ENCODE data around the gene PRR35. TPM values are rescaled to one million over a fixed set of nuclear protein-coding genes. Genes with fewer than 3 reads are reported as not detected.

Gene PRR35
- total and polyA plus RNA-seq, 7 donors, result not detected

DNA sequence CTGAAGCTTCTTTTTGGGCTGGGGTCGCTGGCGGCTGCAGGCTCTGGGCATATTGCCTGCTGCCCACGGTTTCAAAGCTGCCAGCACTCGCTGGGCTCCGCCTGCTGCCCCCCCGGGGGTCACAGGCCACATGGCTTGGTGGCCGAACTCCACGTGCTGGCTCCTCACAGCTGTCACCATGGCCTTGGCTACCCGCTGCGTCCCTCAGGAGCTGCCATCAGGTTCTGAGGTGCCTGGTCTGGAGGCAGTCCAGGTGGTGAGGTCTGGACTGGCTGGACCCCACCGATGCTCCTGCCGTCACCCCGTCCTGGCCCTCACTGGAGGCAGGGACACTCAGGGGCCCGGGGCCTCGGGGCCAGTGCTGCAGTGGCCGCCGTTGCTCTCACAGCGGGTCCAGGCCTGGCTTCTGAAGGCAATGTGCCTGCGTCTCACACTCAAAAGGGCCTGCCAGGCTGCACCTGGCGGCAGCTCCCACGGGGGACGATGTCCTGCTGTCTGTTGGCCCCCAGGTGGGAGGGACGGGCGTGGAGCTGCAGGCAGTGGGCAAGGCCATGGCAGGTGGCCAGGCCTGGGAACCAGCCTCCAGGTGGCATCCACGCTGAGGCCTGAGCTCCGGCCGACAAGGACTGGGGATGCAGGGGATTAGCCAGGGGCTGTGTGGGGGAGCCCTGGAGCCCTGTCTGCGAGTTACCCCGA is 19.4 kb upstream of the PRR35 start:
- TF ChIP-seq POLR2A (IDR thresholded peaks at IDR 0.05) (no peak), EP300 (IDR thresholded peaks at IDR 0.05) (no peak), POLR2AphosphoS5 (IDR thresholded peaks at IDR 0.05) (no peak)
- TF ChIP-seq, protein P1, sequence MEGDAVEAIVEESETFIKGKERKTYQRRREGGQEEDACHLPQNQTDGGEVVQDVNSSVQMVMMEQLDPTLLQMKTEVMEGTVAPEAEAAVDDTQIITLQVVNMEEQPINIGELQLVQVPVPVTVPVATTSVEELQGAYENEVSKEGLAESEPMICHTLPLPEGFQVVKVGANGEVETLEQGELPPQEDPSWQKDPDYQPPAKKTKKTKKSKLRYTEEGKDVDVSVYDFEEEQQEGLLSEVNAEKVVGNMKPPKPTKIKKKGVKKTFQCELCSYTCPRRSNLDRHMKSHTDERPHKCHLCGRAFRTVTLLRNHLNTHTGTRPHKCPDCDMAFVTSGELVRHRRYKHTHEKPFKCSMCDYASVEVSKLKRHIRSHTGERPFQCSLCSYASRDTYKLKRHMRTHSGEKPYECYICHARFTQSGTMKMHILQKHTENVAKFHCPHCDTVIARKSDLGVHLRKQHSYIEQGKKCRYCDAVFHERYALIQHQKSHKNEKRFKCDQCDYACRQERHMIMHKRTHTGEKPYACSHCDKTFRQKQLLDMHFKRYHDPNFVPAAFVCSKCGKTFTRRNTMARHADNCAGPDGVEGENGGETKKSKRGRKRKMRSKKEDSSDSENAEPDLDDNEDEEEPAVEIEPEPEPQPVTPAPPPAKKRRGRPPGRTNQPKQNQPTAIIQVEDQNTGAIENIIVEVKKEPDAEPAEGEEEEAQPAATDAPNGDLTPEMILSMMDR (IDR thresholded peaks at IDR 0.05), result no peak
- 88 to 89% methylated on average over 29 of the region's 29 CpGs for WGBS, 2 donors
- no peaks in the 10 kb centered on the region for H3K9me3 ChIP-seq
- H3K27me3 ChIP-seq, result no peaks in the 10 kb centered on the region
- intact Hi-C loops (cut with DNase I), result no loop called here
- H3K36me3 ChIP-seq, result peaks cover 0 to 23% (median 2%) of the 10 kb centered on the region in 4 donors
- DNase-seq, result no peak
- no peak overlapping the region for H3K27ac ChIP-seq
- H3K4me1 ChIP-seq, result no peaks in the 10 kb centered on the region
- H3K4me3 ChIP-seq, result no peak overlapping the region

DNA sequence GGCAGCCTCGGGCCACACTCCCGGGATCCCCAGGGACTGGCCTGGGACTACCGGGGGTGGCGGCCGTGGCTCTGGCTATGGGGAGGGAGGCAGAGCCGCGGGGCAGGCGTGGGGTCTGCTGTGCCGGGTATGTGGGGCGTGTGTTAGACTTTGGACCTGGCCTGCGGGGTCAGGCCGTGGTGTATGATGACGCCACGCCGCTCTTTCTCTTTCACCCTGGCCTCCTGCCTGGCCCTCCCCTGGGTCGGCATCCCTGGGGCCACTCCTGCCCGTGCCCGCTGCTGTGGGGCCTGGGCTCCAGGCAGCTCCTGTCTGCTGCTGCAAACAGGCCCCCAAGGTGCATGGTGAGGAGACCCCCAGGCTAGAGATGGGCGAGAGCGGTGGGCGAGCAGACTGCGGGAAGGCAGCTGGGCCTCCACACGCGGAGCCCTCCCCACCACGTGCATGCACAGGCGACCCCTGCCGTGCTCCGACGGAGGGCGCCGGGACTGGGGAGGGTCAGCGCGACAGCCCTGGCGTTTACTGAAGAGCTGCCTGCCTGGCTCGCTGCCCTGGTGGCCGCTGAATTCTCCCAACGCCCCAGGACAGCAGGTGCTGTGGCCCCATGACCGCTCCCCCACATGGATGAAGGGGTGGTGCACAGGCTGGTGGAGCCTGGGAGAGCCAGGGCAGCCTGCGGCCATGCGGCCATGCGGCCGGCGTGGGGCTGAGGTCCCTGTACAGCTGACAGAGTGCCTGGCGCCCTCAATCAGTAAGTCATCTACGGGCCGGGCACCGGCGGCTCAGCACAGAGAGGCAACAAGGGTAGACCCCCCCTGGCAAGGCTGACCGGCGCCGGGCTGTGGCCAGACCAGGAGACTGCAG is 16.7 kb upstream of the PRR35 start:
- intact Hi-C loops (cut with DNase I), result no loop called here
- no peak for TF ChIP-seq POLR2A (IDR thresholded peaks at IDR 0.05)
- no peak for TF ChIP-seq POLR2AphosphoS5 (IDR thresholded peaks at IDR 0.05)
- TF ChIP-seq EP300 (IDR thresholded peaks at IDR 0.05), result no peak
- TF ChIP-seq, protein P1 (IDR thresholded peaks at IDR 0.05), result no peak

DNA sequence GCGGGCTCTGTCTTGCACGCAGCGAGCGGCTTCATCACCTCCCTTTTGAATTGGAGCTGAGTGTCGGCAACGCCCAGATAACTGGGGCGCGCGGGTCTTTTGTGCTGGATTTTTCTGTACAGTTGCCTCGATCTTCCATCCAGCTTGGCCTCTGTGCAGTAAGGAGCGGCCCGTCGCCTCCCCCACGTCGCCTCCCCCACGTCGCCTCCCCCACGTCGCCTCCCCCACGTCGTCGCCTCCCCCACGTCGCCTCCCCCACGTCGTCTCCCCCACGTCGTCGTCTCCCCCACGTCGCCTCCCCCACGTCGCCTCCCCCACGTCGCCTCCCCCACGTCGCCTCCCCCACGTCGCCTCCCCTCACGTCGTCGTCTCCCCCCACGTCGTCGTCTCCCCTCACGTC is 15.7 kb upstream of the PRR35 start:
- TF ChIP-seq POLR2AphosphoS5 (IDR thresholded peaks at IDR 0.05) (no peak), POLR2A (IDR thresholded peaks at IDR 0.05) (no peak), EP300 (IDR thresholded peaks at IDR 0.05) (no peak)
- TF ChIP-seq, protein P1 (IDR thresholded peaks at IDR 0.05), result no peak
- H3K27me3 ChIP-seq, result no peaks in the 10 kb centered on the region
- H3K9me3 ChIP-seq, result no peaks in the 10 kb centered on the region
- no peak overlapping the region for H3K27ac ChIP-seq
- intact Hi-C loops (cut with DNase I), result no loop called here
- 94 to 95% methylated on average over 46 of the region's 46 CpGs for WGBS, 2 donors
- DNase-seq, result no peak
- peaks cover 0 to 23% (median 4%) of the 10 kb centered on the region in 4 donors for H3K36me3 ChIP-seq
- H3K4me1 ChIP-seq, result peaks cover 0 to 5% (median 2%) of the 10 kb centered on the region in 4 donors
- no peak overlapping the region for H3K4me3 ChIP-seq

More for the DNA sequence above, 16.7 kb upstream of the PRR35 start:
- no peak for DNase-seq
- H3K4me3 ChIP-seq, result no peak overlapping the region
- no peaks in the 10 kb centered on the region for H3K27me3 ChIP-seq
- H3K36me3 ChIP-seq, result peaks cover 0 to 14% (median under 1%) of the 10 kb centered on the region in 4 donors
- no peak overlapping the region for H3K27ac ChIP-seq
- no peaks in the 10 kb centered on the region for H3K9me3 ChIP-seq
- WGBS, 2 donors, result 76 to 87% methylated on average over 51 of the region's 51 CpGs
- H3K4me1 ChIP-seq, result peaks cover 0 to 5% (median 2%) of the 10 kb centered on the region in 4 donors

DNA sequence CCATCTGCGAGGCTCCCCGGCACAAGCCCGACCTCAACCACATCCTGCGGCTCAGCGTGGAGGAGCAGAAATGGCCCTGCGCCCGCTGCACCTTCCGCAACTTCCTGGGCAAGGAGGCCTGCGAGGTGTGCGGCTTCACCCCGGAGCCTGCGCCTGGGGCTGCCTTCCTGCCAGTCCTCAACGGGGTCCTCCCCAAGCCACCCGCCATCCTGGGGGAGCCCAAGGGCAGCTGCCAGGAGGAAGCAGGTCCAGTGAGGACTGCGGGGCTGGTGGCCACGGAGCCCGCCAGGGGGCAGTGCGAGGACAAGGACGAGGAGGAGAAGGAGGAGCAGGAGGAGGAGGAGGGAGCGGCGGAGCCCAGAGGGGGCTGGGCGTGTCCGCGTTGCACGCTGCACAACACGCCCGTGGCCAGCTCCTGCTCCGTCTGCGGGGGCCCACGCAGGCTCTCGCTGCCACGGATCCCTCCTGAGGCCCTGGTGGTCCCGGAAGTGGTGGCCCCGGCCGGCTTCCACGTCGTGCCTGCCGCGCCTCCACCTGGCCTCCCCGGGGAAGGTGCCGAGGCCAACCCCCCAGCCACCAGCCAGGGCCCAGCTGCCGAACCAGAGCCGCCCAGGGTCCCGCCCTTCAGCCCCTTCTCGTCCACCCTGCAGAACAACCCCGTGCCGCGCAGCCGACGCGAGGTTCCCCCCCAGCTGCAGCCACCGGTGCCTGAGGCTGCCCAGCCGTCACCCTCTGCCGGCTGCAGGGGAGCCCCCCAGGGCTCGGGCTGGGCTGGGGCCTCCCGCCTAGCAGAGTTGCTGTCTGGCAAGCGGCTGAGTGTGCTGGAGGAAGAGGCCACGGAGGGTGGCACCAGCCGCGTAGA is 13.1 kb upstream of the PRR35 start:
- intact Hi-C loops (cut with DNase I), result no loop called here
- H3K36me3 ChIP-seq, result peaks cover 0 to 42% (median 14%) of the 10 kb centered on the region in 4 donors
- H3K4me3 ChIP-seq, result peak overlapping the region in 2 of 4 donors; percentile 19 to 31
- DNase-seq, result peak; percentile 86
- peaks cover 0 to 5% (median 2%) of the 10 kb centered on the region in 4 donors for H3K4me1 ChIP-seq
- H3K9me3 ChIP-seq, result no peaks in the 10 kb centered on the region
- TF ChIP-seq EP300 (IDR thresholded peaks at IDR 0.05), result no peak
- TF ChIP-seq, protein P1 (IDR thresholded peaks at IDR 0.05), result peak in 3 of 4 experiments; percentile 39 to 46 (median 44)
- H3K27ac ChIP-seq, result no peak overlapping the region
- no peaks in the 10 kb centered on the region for H3K27me3 ChIP-seq
- 52 to 76% methylated on average over 60 of the region's 60 CpGs for WGBS, 2 donors

All from sigmoid colon (tissue), 7 donors.